ENCODE results near the gene SLX9.

Gene SLX9

GRCh38 chr21:44956356-44957046 is 16.7 kb downstream of the SLX9 start:
- no peak overlapping the region for H3K27ac ChIP-seq
- DNase-seq (ENCODE audit: low read depth, low spot score): no peak

- DNase-seq (ENCODE audit: low read depth, low spot score): no peak
- no peak overlapping the region for H3K27ac ChIP-seq
Measured at GRCh38 chr21:44957047-44957831, 17.4 kb downstream of the SLX9 start.

- no peak for DNase-seq (ENCODE audit: low read depth, low spot score)
Measured at GRCh38 chr21:44957901-44958451, 18.1 kb downstream of the SLX9 start.

GRCh38 chr21:44958471-44959191 is 18.8 kb downstream of the SLX9 start:
- no peak overlapping the region for H3K27ac ChIP-seq
- DNase-seq (ENCODE audit: low read depth, low spot score): no peak

More at GRCh38 chr21:44957901-44958451, 18.1 kb downstream of the SLX9 start:
- H3K27ac ChIP-seq: no peak overlapping the region

GRCh38 chr21:44959376-44960091 is 19.7 kb downstream of the SLX9 start:
- DNase-seq (ENCODE audit: low read depth, low spot score): no peak
- H3K27ac ChIP-seq: no peak overlapping the region

GRCh38 chr21:44960141-44961092 is 20.6 kb downstream of the SLX9 start:
- no peak for DNase-seq (ENCODE audit: low read depth, low spot score)
- no peak overlapping the region for H3K27ac ChIP-seq

GRCh38 chr21:44962403-44962966 is 22.7 kb downstream of the SLX9 start:
- peak; percentile 60 for DNase-seq (ENCODE audit: low read depth, low spot score)
- H3K27ac ChIP-seq: peak overlapping the region; percentile 61

GRCh38 chr21:44964381-44964780 is 24.6 kb downstream of the SLX9 start:
- H3K27ac ChIP-seq: no peak overlapping the region
- DNase-seq (ENCODE audit: low read depth, low spot score): no peak

- no peak for DNase-seq (ENCODE audit: low read depth, low spot score)
- no peak overlapping the region for H3K27ac ChIP-seq
Measured at GRCh38 chr21:44965251-44966022, 25.6 kb downstream of the SLX9 start.

GRCh38 chr21:44966135-44967081 is 26.6 kb downstream of the SLX9 start:
- no peak for DNase-seq (ENCODE audit: low read depth, low spot score)
- H3K27ac ChIP-seq: no peak overlapping the region

- H3K27ac ChIP-seq: no peak overlapping the region
- no peak for DNase-seq (ENCODE audit: low read depth, low spot score)
Measured at GRCh38 chr21:44967082-44968047, 27.5 kb downstream of the SLX9 start.

GRCh38 chr21:44969066-44969670 is 29.3 kb downstream of the SLX9 start:
- no peak overlapping the region for H3K27ac ChIP-seq
- no peak for DNase-seq (ENCODE audit: low read depth, low spot score)

- H3K27ac ChIP-seq: no peak overlapping the region
- no peak for DNase-seq (ENCODE audit: low read depth, low spot score)
Measured at GRCh38 chr21:44969931-44970755, 30.3 kb downstream of the SLX9 start.

All from epithelial cell of prostate (primary cell).